ENCODE measurements around the gene DLX5. TPM values are rescaled to one million over a fixed set of nuclear protein-coding genes. Genes with fewer than 3 reads are reported as not detected.
A peak's percentile ranks its signal among the peaks of the same experiment; 100 is the strongest.
"Not testable (repeated sequence)": the region's sequence is repeated elsewhere in the genome, so short reads cannot be mapped to it uniquely, and the experiment has no call there.

The DLX5 gene
- total RNA-seq (2014; rRNA removed; shearing (Covaris generic); ENCODE audit: low replicate concordance), result 0.10 TPM in 1 of 2 replicates, not detected in the other

- in situ Hi-C loops (cut with HindIII; ENCODE audit: low pct_unique_long_range_greater_than_20kb, low sequenced_read_pairs), result no loop called here
- DNase-seq (ENCODE audit: low read depth), result peak; percentile 39
Observed at GRCh38 chr7:97024209-97025129, at the start of gene DLX5. TSS of gene DLX5 (minus strand) at chr7:97024831. CDS start at chr7:97024623, 208 bp downstream.

GRCh38 chr7:97072025-97072424 is 47.4 kb upstream of the DLX5 start:
- DNase-seq (ENCODE audit: low read depth); in situ Hi-C loops (cut with HindIII; ENCODE audit: low pct_unique_long_range_greater_than_20kb, low sequenced_read_pairs): not testable (repeated sequence)

GRCh38 chr7:97064972-97065587 is 40.4 kb upstream of the DLX5 start:
- in situ Hi-C loops (cut with HindIII; ENCODE audit: low pct_unique_long_range_greater_than_20kb, low sequenced_read_pairs), result no loop called here

GRCh38 chr7:97064020-97064419 is 39.4 kb upstream of the DLX5 start:
- in situ Hi-C loops (cut with HindIII; ENCODE audit: low pct_unique_long_range_greater_than_20kb, low sequenced_read_pairs), result no loop called here
- no peak for DNase-seq (ENCODE audit: low read depth)

More at GRCh38 chr7:97064972-97065587, 40.4 kb upstream of the DLX5 start:
- DNase-seq (ENCODE audit: low read depth), result peak; percentile 28

- no peak for DNase-seq (ENCODE audit: low read depth)
- in situ Hi-C loops (cut with HindIII; ENCODE audit: low pct_unique_long_range_greater_than_20kb, low sequenced_read_pairs), result no loop called here
Observed at GRCh38 chr7:97043281-97043680, 18.6 kb upstream of the DLX5 start.

GRCh38 chr7:97039374-97040065 is 14.9 kb upstream of the DLX5 start:
- no peak for DNase-seq (ENCODE audit: low read depth)
- in situ Hi-C loops (cut with HindIII; ENCODE audit: low pct_unique_long_range_greater_than_20kb, low sequenced_read_pairs), result no loop called here

GRCh38 chr7:97034213-97034852 is 9.7 kb upstream of the DLX5 start:
- DNase-seq (ENCODE audit: low read depth); in situ Hi-C loops (cut with HindIII; ENCODE audit: low pct_unique_long_range_greater_than_20kb, low sequenced_read_pairs): not testable (repeated sequence)

GRCh38 chr7:97027427-97028234 is 3.0 kb upstream of the DLX5 start:
- in situ Hi-C loops (cut with HindIII; ENCODE audit: low pct_unique_long_range_greater_than_20kb, low sequenced_read_pairs), result no loop called here
- peak; percentile 59 for DNase-seq (ENCODE audit: low read depth)

GRCh38 chr7:97026715-97027426 is 2.2 kb upstream of the DLX5 start:
- no peak for DNase-seq (ENCODE audit: low read depth)
- in situ Hi-C loops (cut with HindIII; ENCODE audit: low pct_unique_long_range_greater_than_20kb, low sequenced_read_pairs), result no loop called here

GRCh38 chr7:97025983-97026714 is 1.5 kb upstream of the DLX5 start:
- in situ Hi-C loops (cut with HindIII; ENCODE audit: low pct_unique_long_range_greater_than_20kb, low sequenced_read_pairs), result no loop called here
- no peak for DNase-seq (ENCODE audit: low read depth)

GRCh38 chr7:97025130-97025499 is 484 bp upstream of the DLX5 start:
- in situ Hi-C loops (cut with HindIII; ENCODE audit: low pct_unique_long_range_greater_than_20kb, low sequenced_read_pairs), result no loop called here
- DNase-seq (ENCODE audit: low read depth), result no peak

- in situ Hi-C loops (cut with HindIII; ENCODE audit: low pct_unique_long_range_greater_than_20kb, low sequenced_read_pairs), result no loop called here
- DNase-seq (ENCODE audit: low read depth), result no peak
Observed at GRCh38 chr7:97022491-97023306, 1.9 kb downstream of the DLX5 start.

- no peak for DNase-seq (ENCODE audit: low read depth)
- in situ Hi-C loops (cut with HindIII; ENCODE audit: low pct_unique_long_range_greater_than_20kb, low sequenced_read_pairs), result no loop called here
Observed at GRCh38 chr7:97021747-97022490, 2.7 kb downstream of the DLX5 start.

- DNase-seq (ENCODE audit: low read depth), result no peak
- in situ Hi-C loops (cut with HindIII; ENCODE audit: low pct_unique_long_range_greater_than_20kb, low sequenced_read_pairs), result no loop called here
Observed at GRCh38 chr7:97020996-97021746, 3.5 kb downstream of the DLX5 start.
